Activated effector memory CD4-positive, alpha-beta T cell treated with anti-CD3 and anti-CD28 coated beads, Interleukin-2, amount 50 U/mL, for 16 hours (primary cell): ENCODE results near the gene IL4R.
A peak's percentile ranks its signal among the peaks of the same experiment; 100 is the strongest.
"Not testable (repeated sequence)": the region's sequence is repeated elsewhere in the genome, so short reads cannot be mapped to it uniquely, and the experiment has no call there.

Experiments used
- DNase-seq: peaks from one replicate; pipeline ENCODE4 v3.0.0-alpha.2; 2020

The IL4R gene

GRCh38 chr16:27313422-27314160, at the start of gene IL4R:
Gene IL4R (plus strand): TSS chr16:27313974. CDS start chr16:27340204, 26,230 bp downstream.
- DNase-seq: peak; percentile 86

- no peak for DNase-seq
These were observed 49.6 kb upstream of the IL4R start for GRCh38 chr16:27264151-27264550.

- DNase-seq: no peak
These were observed 47.8 kb upstream of the IL4R start for GRCh38 chr16:27265982-27266381.

- DNase-seq: no peak
These were observed 46.6 kb upstream of the IL4R start for GRCh38 chr16:27267037-27267677.

- peak; percentile 99 for DNase-seq
These were observed 45.1 kb upstream of the IL4R start, which contains the start of gene NSMCE1 for GRCh38 chr16:27268376-27269299. Gene NSMCE1 (minus strand): TSS chr16:27268772. CDS start chr16:27257570, 11,202 bp downstream.

GRCh38 chr16:27269300-27270150, 44.2 kb upstream of the IL4R start:
- no peak for DNase-seq

- no peak for DNase-seq
These were observed 43.4 kb upstream of the IL4R start for GRCh38 chr16:27270349-27270748.

GRCh38 chr16:27272076-27272475, 41.7 kb upstream of the IL4R start:
- no peak for DNase-seq

- not testable (repeated sequence) for DNase-seq
These were observed 41.1 kb upstream of the IL4R start for GRCh38 chr16:27272697-27273096.

- DNase-seq: no peak
These were observed 40.5 kb upstream of the IL4R start for GRCh38 chr16:27273330-27273669.

GRCh38 chr16:27273670-27274423, 39.9 kb upstream of the IL4R start:
- no peak for DNase-seq

GRCh38 chr16:27274424-27274874, 39.3 kb upstream of the IL4R start:
- DNase-seq: not testable (repeated sequence)

- DNase-seq: no peak
These were observed 38.4 kb upstream of the IL4R start for GRCh38 chr16:27275394-27275793.

- no peak for DNase-seq
These were observed 32.5 kb upstream of the IL4R start for GRCh38 chr16:27281243-27281642.

- DNase-seq: no peak
These were observed 28.7 kb upstream of the IL4R start for GRCh38 chr16:27284865-27285675.

- no peak for DNase-seq
These were observed 28.0 kb upstream of the IL4R start for GRCh38 chr16:27285676-27286196.

GRCh38 chr16:27286451-27286850, 27.3 kb upstream of the IL4R start:
- no peak for DNase-seq

- no peak for DNase-seq
These were observed 26.5 kb upstream of the IL4R start for GRCh38 chr16:27287051-27287811.

- no peak for DNase-seq
These were observed 25.9 kb upstream of the IL4R start for GRCh38 chr16:27287887-27288286.

GRCh38 chr16:27288313-27288712, 25.5 kb upstream of the IL4R start:
- not testable (repeated sequence) for DNase-seq
